Fibroblast of lung (primary cell): Measurements from ENCODE around the gene ERGIC1.

Experiments
- CTCF ChIP-seq, 2 donors: IDR thresholded peaks in 1 of 2; conservative IDR thresholded peaks in 1 of 2; 1 replicate in 1 of 2; 2 replicates in 1 of 2; pipeline ENCODE4 v1.5.1; 2011 to 2012; ENCODE audit warnings: low read length in 2 of 2, control low read depth in 1 of 2, inconsistent platforms in 1 of 2, low read depth in 1 of 2, mild to moderate bottlenecking in 1 of 2
- EZH2 ChIP-seq: IDR thresholded peaks from 2 replicates; pipeline ENCODE4 v1.5.1; 2012; ENCODE audit warnings: low read length, control low read depth, mild to moderate bottlenecking; ENCODE audit errors: missing control alignments

- TF ChIP-seq CTCF (conservative IDR thresholded peaks at IDR 0.05 in 1 of 2, IDR thresholded peaks at IDR 0.05 in 1 of 2; ENCODE audit: low read depth in 1 of 2, low read length in 2 of 2) (no peak), EZH2 (no peak)
These were observed 16.4 kb downstream of the ERGIC1 start for GRCh38 chr5:172850454-172850797.
